K562 (cell line): ENCODE measurements around the gene SEC11A. TPM values are rescaled to one million over a fixed set of nuclear protein-coding genes. Genes with fewer than 3 reads are reported as not detected.

Source experiments
- BRCA1 ChIP-seq, 2 experiments: fragments of 450-650 bp in 1 of 2; sonication (generic) in 1 of 2; formaldehyde crosslinking in 1 of 2; IDR thresholded peaks; 2 replicates each; pipeline versions ENCODE4 v1.5.0 to v1.6.1; 2017 to 2020; ENCODE audit warnings: mild to moderate bottlenecking in 1 of 2, missing genetic modification reagents in 1 of 2
- HDAC2 ChIP-seq: fragments of 450-650 bp; IDR thresholded peaks from 2 replicates; pipeline ENCODE4 v1.6.1; 2016; ENCODE audit warnings: mild to moderate bottlenecking
- TBP ChIP-seq: optimal IDR thresholded peaks from 2 replicates; pipeline ENCODE3; 2011; ENCODE audit warnings: low read depth, low read length, improper control_type of control experiment
- ZNF316 ChIP-seq: fragments of 450-650 bp; IDR thresholded peaks from 2 replicates; pipeline ENCODE4 v1.6.1; 2016
- polyA plus RNA-seq, 8 experiments: library from polyadenylated mRNA; depleted of rRNA in 4 of 8; stranded (reverse) in 5 of 8; unstranded in 3 of 8; fragments of >200 nt; fragmentation: Nextera tagmentation in 2 of 8; fragmentation: Illumina TruSeq in 1 of 8; extraction: Ambion mirVana in 2 of 8; extraction: Trizol in 1 of 8; gene quantifications; 2 replicates each; pipeline versions ENCODE4 v1.2.1 to v1.2.3, GENCODE V29; 2011 to 2014; ENCODE audit warnings: inconsistent platforms in 1 of 8, missing spikeins in 1 of 8
- total RNA-seq, 7 experiments: library from RNA; depleted of rRNA in 6 of 7; stranded (reverse); fragments of >200 nt in 6 of 7; fragmentation: Illumina TruSeq in 2 of 7; extraction: Trizol in 2 of 7; gene quantifications; 2 replicates each; pipeline versions ENCODE4 v1.2.1 to v1.2.3, GENCODE V29; 2011 to 2021; ENCODE audit warnings: low replicate concordance in 1 of 7
- TF ChIP-seq, protein P1 (sequence below), 2 experiments: fragments of 450-650 bp in 1 of 2; sonication (generic) in 1 of 2; formaldehyde crosslinking in 1 of 2; IDR thresholded peaks in 1 of 2; conservative IDR thresholded peaks in 1 of 2; 2 replicates each; pipeline versions ENCODE4 v1.6.1 to v1.8.1; 2016 to 2023; ENCODE audit warnings: mild to moderate bottlenecking in 2 of 2, moderate library complexity in 2 of 2, inconsistent platforms in 1 of 2, missing genetic modification reagents in 1 of 2
- TF ChIP-seq, protein P2 (sequence below): sonication (generic); formaldehyde crosslinking; IDR thresholded peaks from 2 replicates; pipeline ENCODE4 v1.8.0; 2022; ENCODE audit warnings: missing genetic modification reagents, mild to moderate bottlenecking, moderate library complexity, borderline replicate concordance
- TF ChIP-seq, protein P3 (sequence below): sonication (generic); formaldehyde crosslinking; IDR thresholded peaks from 2 replicates; pipeline ENCODE4 v1.8.0; 2022; ENCODE audit warnings: mild to moderate bottlenecking, missing genetic modification reagents
- TF ChIP-seq, protein P4 (sequence below), 2 experiments: fragments of 450-650 bp in 1 of 2; sonication (generic) in 1 of 2; formaldehyde crosslinking in 1 of 2; IDR thresholded peaks; 2 replicates each; pipeline versions ENCODE4 v1.7.1 to v1.9.0; 2016 to 2022; ENCODE audit warnings: inconsistent platforms in 1 of 2, mild to moderate bottlenecking in 1 of 2, missing genetic modification reagents in 1 of 2

SEC11A gene
- total and polyA plus RNA-seq, 9 of the 15 experiments (the other 6 are each of a cell fraction or from before 2014, with no cell fraction given), result 175 to 310 (median 229) TPM

DNA sequence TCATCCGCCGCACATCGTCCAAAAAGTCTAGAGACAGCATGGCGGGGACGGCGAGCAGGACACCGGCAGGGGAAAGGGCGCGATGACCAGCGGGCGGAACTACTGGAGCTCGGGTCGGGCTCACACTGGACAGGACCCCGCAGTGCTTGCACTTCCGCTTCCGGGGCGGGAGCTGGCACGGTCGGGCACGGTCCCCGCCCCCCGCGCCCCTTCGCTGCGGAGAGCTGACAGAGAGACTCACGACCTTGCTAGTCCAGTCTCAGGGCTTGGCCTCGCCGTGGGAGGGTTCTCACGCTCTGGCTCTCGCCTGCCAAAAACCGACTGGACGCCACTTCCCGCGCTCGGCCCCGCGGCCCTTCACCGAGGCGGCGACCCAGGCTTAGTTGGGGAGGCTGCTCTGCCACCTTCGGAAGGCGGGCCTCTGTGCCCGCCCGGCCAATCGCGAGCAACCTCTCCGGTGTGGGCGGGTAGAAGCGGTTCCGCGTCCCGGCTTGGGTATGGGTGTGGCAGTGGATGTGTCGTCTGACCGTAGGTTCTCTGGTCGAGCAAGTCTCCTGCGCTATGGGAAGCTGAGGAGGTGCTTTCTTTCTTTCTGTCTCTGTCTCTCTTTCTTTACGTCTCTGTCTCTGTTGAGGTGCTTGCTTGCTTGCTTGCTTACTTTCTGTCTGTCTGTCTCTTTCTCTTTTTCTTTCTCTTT, at the start of gene SEC11A (continued):
- TF ChIP-seq, protein P1, sequence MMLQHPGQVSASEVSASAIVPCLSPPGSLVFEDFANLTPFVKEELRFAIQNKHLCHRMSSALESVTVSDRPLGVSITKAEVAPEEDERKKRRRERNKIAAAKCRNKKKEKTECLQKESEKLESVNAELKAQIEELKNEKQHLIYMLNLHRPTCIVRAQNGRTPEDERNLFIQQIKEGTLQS (IDR thresholded peaks at IDR 0.05), result no peak
- TF ChIP-seq, protein P1 (CRISPR knock-in tag; conservative IDR thresholded peaks at IDR 0.05), result no peak
- TF ChIP-seq, protein P2, sequence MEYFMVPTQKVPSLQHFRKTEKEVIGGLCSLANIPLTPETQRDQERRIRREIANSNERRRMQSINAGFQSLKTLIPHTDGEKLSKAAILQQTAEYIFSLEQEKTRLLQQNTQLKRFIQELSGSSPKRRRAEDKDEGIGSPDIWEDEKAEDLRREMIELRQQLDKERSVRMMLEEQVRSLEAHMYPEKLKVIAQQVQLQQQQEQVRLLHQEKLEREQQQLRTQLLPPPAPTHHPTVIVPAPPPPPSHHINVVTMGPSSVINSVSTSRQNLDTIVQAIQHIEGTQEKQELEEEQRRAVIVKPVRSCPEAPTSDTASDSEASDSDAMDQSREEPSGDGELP, result peak; percentile 81
- TF ChIP-seq ZNF316 (peak; percentile 14; the same call in 1 of the 2 replicates), TBP (peak; percentile 91), HDAC2 (0 out of 2 replicates have a peak, but pooled peaks have one; percentile 67), BRCA1 (IDR thresholded peaks at IDR 0.05) (no peak), BRCA1 (CRISPR knock-in tag; IDR thresholded peaks at IDR 0.05) (no peak)
- TF ChIP-seq, protein P3, sequence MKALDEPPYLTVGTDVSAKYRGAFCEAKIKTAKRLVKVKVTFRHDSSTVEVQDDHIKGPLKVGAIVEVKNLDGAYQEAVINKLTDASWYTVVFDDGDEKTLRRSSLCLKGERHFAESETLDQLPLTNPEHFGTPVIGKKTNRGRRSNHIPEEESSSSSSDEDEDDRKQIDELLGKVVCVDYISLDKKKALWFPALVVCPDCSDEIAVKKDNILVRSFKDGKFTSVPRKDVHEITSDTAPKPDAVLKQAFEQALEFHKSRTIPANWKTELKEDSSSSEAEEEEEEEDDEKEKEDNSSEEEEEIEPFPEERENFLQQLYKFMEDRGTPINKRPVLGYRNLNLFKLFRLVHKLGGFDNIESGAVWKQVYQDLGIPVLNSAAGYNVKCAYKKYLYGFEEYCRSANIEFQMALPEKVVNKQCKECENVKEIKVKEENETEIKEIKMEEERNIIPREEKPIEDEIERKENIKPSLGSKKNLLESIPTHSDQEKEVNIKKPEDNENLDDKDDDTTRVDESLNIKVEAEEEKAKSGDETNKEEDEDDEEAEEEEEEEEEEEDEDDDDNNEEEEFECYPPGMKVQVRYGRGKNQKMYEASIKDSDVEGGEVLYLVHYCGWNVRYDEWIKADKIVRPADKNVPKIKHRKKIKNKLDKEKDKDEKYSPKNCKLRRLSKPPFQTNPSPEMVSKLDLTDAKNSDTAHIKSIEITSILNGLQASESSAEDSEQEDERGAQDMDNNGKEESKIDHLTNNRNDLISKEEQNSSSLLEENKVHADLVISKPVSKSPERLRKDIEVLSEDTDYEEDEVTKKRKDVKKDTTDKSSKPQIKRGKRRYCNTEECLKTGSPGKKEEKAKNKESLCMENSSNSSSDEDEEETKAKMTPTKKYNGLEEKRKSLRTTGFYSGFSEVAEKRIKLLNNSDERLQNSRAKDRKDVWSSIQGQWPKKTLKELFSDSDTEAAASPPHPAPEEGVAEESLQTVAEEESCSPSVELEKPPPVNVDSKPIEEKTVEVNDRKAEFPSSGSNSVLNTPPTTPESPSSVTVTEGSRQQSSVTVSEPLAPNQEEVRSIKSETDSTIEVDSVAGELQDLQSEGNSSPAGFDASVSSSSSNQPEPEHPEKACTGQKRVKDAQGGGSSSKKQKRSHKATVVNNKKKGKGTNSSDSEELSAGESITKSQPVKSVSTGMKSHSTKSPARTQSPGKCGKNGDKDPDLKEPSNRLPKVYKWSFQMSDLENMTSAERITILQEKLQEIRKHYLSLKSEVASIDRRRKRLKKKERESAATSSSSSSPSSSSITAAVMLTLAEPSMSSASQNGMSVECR, result peak; percentile 84
- TF ChIP-seq, protein P4, sequence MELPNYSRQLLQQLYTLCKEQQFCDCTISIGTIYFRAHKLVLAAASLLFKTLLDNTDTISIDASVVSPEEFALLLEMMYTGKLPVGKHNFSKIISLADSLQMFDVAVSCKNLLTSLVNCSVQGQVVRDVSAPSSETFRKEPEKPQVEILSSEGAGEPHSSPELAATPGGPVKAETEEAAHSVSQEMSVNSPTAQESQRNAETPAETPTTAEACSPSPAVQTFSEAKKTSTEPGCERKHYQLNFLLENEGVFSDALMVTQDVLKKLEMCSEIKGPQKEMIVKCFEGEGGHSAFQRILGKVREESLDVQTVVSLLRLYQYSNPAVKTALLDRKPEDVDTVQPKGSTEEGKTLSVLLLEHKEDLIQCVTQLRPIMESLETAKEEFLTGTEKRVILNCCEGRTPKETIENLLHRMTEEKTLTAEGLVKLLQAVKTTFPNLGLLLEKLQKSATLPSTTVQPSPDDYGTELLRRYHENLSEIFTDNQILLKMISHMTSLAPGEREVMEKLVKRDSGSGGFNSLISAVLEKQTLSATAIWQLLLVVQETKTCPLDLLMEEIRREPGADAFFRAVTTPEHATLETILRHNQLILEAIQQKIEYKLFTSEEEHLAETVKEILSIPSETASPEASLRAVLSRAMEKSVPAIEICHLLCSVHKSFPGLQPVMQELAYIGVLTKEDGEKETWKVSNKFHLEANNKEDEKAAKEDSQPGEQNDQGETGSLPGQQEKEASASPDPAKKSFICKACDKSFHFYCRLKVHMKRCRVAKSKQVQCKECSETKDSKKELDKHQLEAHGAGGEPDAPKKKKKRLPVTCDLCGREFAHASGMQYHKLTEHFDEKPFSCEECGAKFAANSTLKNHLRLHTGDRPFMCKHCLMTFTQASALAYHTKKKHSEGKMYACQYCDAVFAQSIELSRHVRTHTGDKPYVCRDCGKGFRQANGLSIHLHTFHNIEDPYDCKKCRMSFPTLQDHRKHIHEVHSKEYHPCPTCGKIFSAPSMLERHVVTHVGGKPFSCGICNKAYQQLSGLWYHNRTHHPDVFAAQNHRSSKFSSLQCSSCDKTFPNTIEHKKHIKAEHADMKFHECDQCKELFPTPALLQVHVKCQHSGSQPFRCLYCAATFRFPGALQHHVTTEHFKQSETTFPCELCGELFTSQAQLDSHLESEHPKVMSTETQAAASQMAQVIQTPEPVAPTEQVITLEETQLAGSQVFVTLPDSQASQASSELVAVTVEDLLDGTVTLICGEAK (IDR thresholded peaks at IDR 0.05), result peak; percentile 99
- TF ChIP-seq, protein P4 (CRISPR knock-in tag; IDR thresholded peaks at IDR 0.05), result no peak
